ENCODE measurements around the gene IER2.

IER2 gene

GRCh38 chr19:13119627-13120026, 30.6 kb upstream of the IER2 start:
- DNase-seq: no peak

GRCh38 chr19:13120031-13120430, 30.2 kb upstream of the IER2 start:
- no peak for DNase-seq

- DNase-seq: no peak
These were observed 29.4 kb upstream of the IER2 start for GRCh38 chr19:13120817-13121216.

- DNase-seq: no peak
These were observed 28.5 kb upstream of the IER2 start for GRCh38 chr19:13121551-13122274.

GRCh38 chr19:13122275-13122878, 27.8 kb upstream of the IER2 start:
- DNase-seq: no peak

- no peak for DNase-seq
These were observed 26.9 kb upstream of the IER2 start for GRCh38 chr19:13122980-13123957.

DNA sequence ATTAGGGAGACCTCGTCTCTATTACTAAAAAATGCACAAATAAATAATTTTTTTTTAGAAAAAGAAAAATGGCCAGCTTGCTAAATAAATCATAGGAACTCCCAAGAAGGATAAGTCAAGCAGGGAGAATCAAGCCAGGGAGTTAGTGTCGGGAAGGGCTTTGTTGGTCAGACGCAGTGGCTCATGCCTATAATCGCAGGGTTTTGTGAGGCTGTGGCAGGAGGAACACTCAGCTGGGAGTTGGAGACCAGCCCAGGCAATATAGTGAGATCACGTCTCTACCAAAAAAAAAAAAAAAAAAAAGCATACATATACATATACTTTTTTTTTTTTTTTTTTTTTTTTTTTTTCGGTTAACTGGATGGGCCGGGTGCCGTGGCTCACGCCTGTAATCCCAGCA, 23.2 kb upstream of the IER2 start:
- no peak for DNase-seq

GRCh38 chr19:13127811-13128575, 22.2 kb upstream of the IER2 start:
- no peak for DNase-seq

GRCh38 chr19:13128583-13128982, 21.6 kb upstream of the IER2 start:
- DNase-seq: no peak

DNA sequence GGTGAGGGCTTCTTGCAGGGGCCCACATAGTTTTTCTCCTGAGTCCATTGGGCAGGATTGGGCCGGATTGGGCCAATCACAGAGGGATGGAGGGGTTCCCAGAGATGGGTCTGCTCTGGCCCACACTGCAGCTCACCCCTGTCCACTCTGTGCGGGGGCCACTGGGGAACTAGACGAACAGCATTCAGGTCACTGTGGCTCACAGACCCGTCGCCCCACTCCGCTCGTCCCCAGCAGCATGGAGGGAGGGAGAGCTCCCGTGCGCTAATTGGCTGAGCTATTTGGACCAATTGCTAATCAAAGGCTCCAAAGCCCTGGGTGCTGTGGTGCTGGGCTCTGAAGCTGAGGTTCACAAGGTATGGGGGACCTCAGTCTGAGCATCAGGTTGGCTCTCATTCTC, 20.8 kb upstream of the IER2 start:
- no peak for DNase-seq

- no peak for DNase-seq
These were observed 19.2 kb upstream of the IER2 start for GRCh38 chr19:13130886-13131490.

GRCh38 chr19:13132471-13133180, 17.6 kb upstream of the IER2 start:
- DNase-seq: no peak

- DNase-seq: no peak
These were observed 16.9 kb upstream of the IER2 start for GRCh38 chr19:13133241-13133870.

GRCh38 chr19:13134626-13135025, 15.6 kb upstream of the IER2 start:
- DNase-seq: no peak

DNA sequence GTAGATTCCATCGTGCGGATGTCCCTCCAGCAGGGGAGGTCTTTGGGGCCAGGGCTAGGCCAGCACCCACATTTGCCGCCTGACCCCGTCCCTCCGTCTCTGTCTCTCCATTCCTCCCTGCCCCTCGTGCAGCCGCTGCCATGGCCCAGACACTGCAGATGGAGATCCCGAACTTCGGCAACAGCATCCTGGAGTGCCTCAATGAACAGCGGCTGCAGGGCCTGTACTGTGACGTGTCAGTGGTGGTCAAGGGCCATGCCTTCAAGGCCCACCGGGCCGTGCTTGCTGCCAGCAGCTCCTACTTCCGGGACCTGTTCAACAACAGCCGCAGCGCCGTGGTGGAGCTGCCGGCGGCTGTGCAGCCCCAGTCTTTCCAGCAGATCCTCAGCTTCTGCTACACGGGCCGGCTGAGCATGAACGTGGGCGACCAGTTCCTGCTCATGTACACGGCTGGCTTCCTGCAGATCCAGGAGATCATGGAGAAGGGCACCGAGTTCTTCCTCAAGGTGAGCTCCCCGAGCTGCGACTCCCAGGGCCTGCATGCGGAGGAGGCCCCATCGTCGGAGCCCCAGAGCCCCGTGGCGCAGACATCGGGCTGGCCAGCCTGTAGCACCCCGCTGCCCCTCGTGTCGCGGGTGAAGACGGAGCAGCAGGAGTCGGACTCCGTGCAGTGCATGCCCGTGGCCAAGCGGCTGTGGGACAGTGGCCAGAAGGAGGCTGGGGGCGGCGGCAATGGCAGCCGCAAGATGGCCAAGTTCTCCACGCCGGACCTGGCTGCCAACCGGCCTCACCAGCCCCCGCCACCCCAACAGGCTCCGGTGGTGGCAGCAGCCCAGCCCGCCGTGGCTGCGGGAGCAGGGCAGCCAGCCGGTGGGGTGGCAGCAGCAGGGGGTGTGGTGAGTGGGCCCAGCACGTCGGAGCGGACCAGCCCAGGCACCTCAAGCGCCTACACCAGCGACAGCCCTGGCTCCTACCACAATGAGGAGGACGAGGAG, 14.8 kb upstream of the IER2 start:
- no peak for DNase-seq

DNA sequence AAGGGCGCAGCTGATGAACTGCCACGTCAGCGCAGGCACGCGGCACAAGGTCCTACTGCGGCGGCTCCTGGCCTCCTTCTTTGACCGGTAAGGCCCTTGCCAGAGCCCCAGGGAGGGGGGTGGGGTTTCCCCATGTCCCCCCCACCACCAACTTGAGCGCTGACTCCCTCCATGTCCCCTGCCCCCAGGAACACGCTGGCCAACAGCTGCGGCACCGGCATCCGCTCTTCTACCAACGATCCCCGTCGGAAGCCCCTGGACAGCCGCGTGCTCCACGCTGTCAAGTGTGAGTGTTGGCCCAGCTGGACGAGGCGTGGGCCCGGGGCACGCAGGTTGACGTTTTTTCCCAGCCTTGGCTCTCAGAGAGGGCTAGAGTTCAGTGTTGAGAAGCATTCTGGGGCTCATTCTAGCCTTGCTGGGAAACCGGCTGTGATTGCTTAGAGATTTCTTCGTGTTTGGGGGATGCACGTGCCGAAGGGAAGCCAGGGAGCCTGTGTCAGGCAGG, 12.9 kb upstream of the IER2 start:
- DNase-seq: no peak

- no peak for DNase-seq
These were observed 11.9 kb upstream of the IER2 start for GRCh38 chr19:13138171-13138915.

GRCh38 chr19:13138916-13139198, 11.4 kb upstream of the IER2 start:
- no peak for DNase-seq

DNA sequence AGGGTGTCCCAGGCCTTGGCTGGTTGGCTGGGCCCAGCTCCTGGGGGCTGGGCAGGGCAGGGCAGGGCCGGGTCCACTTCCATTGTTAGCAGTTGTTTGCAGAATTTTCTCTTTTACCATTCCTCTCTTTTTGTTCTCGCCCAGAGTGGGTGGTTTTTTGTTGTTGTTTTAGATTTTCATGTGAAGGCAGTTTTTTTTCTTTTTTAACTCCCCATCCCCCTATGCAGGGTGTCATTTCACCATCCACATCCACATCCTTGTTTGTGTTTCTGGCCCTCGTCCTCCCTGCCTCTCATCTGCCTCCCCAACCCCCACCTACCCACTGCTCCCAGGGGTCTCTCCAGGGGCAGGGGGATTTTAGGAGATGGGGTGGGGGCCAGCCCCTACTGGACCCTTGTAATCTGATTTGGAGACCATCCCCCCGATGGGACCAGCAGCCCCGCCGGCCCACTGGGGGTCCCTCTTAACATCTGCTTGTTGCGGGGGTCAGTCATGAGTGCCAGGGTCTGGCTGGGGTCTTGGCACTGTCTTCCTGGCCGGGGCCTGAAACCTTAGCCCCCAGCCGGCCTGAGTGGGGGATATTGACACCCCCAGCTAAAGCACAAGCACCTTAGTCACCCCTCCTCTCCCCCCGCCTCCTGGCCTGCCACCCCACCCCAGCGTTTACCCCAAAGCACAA, 10.4 kb upstream of the IER2 start:
- no peak for DNase-seq

Measured in DMS79 (cell line).